HG03097 (cell line): ENCODE measurements around the gene HRAS.
"Not testable (repeated sequence)": the region's sequence is repeated elsewhere in the genome, so short reads cannot be mapped to it uniquely, and the experiment has no call there.

Experiments
- ATAC-seq: cut with Tn5 transposase; IDR thresholded peaks from one replicate; pipeline ENCODE4 v1.9.1; 2021; ENCODE audit not compliant: unreplicated experiment, low FRiP score

Gene HRAS

GRCh38 chr11:535519-536454 is at the start of gene HRAS:
Gene HRAS (minus strand): TSS chr11:535576.
- ATAC-seq: peak; percentile 75

GRCh38 chr11:584287-584686 is 48.9 kb upstream of the HRAS start:
- ATAC-seq: no peak

GRCh38 chr11:581752-582151 is 46.4 kb upstream of the HRAS start:
- no peak for ATAC-seq

- ATAC-seq: no peak
Observed at GRCh38 chr11:581342-581741, 46.0 kb upstream of the HRAS start.

- no peak for ATAC-seq
Observed at GRCh38 chr11:579830-580601, 44.6 kb upstream of the HRAS start.

- ATAC-seq: no peak
Observed at GRCh38 chr11:578276-579035, 43.1 kb upstream of the HRAS start.

GRCh38 chr11:577611-577894 is 42.2 kb upstream of the HRAS start:
- ATAC-seq: no peak

- ATAC-seq: no peak
Observed at GRCh38 chr11:576811-577610, 41.6 kb upstream of the HRAS start.

- peak; percentile 79 for ATAC-seq
Observed at GRCh38 chr11:575996-576768, 40.8 kb upstream of the HRAS start, which contains the start of gene PHRF1. Gene PHRF1 (plus strand): TSS chr11:576470. CDS start chr11:581513, 5,043 bp downstream.

- ATAC-seq: no peak
Observed at GRCh38 chr11:575313-575995, 40.1 kb upstream of the HRAS start.

- no peak for ATAC-seq
Observed at GRCh38 chr11:574632-575312, 39.4 kb upstream of the HRAS start.

- not testable (repeated sequence) for ATAC-seq
Observed at GRCh38 chr11:574031-574570, 38.7 kb upstream of the HRAS start.

GRCh38 chr11:573146-573759 is 37.9 kb upstream of the HRAS start:
- no peak for ATAC-seq

GRCh38 chr11:571802-572185 is 36.4 kb upstream of the HRAS start:
- no peak for ATAC-seq

- no peak for ATAC-seq
Observed at GRCh38 chr11:569158-569885, 33.9 kb upstream of the HRAS start.

GRCh38 chr11:568306-569157 is 33.2 kb upstream of the HRAS start:
- peak; percentile 75 for ATAC-seq
